Prostate gland (tissue), 2 donors: Measurements from ENCODE around the gene EP400.

Experiments
- CTCF ChIP-seq, 4 experiments: fragments of 200-600 bp in 2 of 4; fragments of 450-650 bp in 2 of 4; sonication (generic) in 2 of 4; IDR thresholded peaks; 1 replicate in 3 of 4; 2 replicates in 1 of 4; pipeline ENCODE4 v1.5.1; 2016 to 2019; ENCODE audit warnings: antibody characterized with exemption in 4 of 4, mild to moderate bottlenecking in 2 of 4, moderate library complexity in 2 of 4
- POLR2A ChIP-seq: fragments of 450-650 bp; IDR thresholded peaks from one replicate; pipeline ENCODE4 v1.6.1; 2016; ENCODE audit warnings: antibody characterized with exemption, mild to moderate bottlenecking
- POLR2AphosphoS5 ChIP-seq: sonication (generic); formaldehyde crosslinking; IDR thresholded peaks from one replicate; pipeline ENCODE4 v1.6.1; 2017; ENCODE audit warnings: antibody characterized with exemption

DNA sequence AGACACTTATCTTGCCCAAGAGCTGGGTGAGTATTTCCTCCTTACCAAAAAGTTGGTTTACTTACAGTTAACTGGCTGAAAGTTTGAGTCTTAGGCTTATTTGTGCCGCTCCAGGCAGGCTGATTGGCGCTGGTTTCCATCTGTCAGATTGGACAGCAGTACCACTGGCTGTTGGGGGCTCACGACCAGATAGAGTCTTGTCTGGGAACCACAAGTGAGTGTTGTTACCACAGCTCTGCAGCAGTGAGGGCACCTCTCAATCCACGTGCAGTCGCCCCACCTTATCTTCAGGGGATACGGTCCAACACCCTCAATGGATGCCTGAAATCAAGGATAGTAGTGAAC, 135.5 kb downstream of the EP400 start:
- no peak for TF ChIP-seq CTCF (IDR thresholded peaks at IDR 0.05)
- TF ChIP-seq POLR2A, result no peak
- TF ChIP-seq POLR2AphosphoS5, result no peak
